Liver (tissue), 9 donors: ENCODE results near the gene TRMT61B. TPM values are rescaled to one million over a fixed set of nuclear protein-coding genes. Genes with fewer than 3 reads are reported as not detected.

ENCODE experiments used
- DNase-seq: peaks from one replicate; pipeline ENCODE4 v3.0.0-alpha.2; 2017; ENCODE audit warnings: low spot score
- H3K27ac ChIP-seq, 2 donors: one replicate each; pipeline ENCODE4 v1.7.0; 2013; ENCODE audit warnings: inconsistent platforms in 2 of 2, low read length in 2 of 2, control low read depth in 1 of 2, low read depth in 1 of 2, mild to moderate bottlenecking in 1 of 2
- H3K27me3 ChIP-seq, 4 donors: one replicate each; pipeline versions ENCODE4 v1.6.1 to v1.7.0; 2013; ENCODE audit warnings: low read length in 3 of 4, inconsistent platforms in 1 of 4, mild to moderate bottlenecking in 1 of 4, moderate library complexity in 1 of 4; ENCODE audit not compliant: control insufficient read depth in 4 of 4, insufficient read depth in 4 of 4
- H3K36me3 ChIP-seq, 4 donors: one replicate each; pipeline versions ENCODE4 v1.6.1 to v1.7.0; 2013; ENCODE audit warnings: low read length in 3 of 4, mild to moderate bottlenecking in 3 of 4, low read depth in 1 of 4, moderate library complexity in 1 of 4; ENCODE audit not compliant: control insufficient read depth in 4 of 4, insufficient read depth in 3 of 4
- H3K4me1 ChIP-seq, 4 donors: one replicate each; pipeline versions ENCODE4 v1.6.1 to v1.7.0; 2013; ENCODE audit warnings: low read length in 3 of 4, mild to moderate bottlenecking in 3 of 4, moderate library complexity in 1 of 4; ENCODE audit not compliant: control insufficient read depth in 4 of 4, insufficient read depth in 4 of 4
- H3K4me3 ChIP-seq, 3 donors: one replicate each; pipeline versions ENCODE4 v1.6.1 to v1.7.0; 2013; ENCODE audit warnings: low read length in 3 of 3, control low read depth in 1 of 3, low read depth in 1 of 3, mild to moderate bottlenecking in 1 of 3
- H3K9ac ChIP-seq, 2 donors: one replicate each; pipeline ENCODE4 v1.7.0; 2013; ENCODE audit warnings: low read length in 2 of 2, mild to moderate bottlenecking in 2 of 2, moderate library complexity in 2 of 2, control low read depth in 1 of 2, low read depth in 1 of 2
- H3K9me3 ChIP-seq, 4 donors: one replicate each; pipeline versions ENCODE4 v1.6.1 to v1.7.0; 2013; ENCODE audit warnings: low read length in 3 of 4; ENCODE audit not compliant: control insufficient read depth in 4 of 4
- EGR1 ChIP-seq, 2 donors: IDR thresholded peaks; 2 replicates each; pipeline ENCODE4 v1.6.1; 2016 to 2018; ENCODE audit warnings: antibody characterized with exemption in 2 of 2, low read depth in 2 of 2
- FOXA1 ChIP-seq: IDR thresholded peaks from 2 replicates; pipeline ENCODE4 v1.6.1; 2016; ENCODE audit warnings: antibody characterized with exemption
- FOXA2 ChIP-seq: IDR thresholded peaks from 2 replicates; pipeline ENCODE4 v1.6.1; 2016; ENCODE audit warnings: antibody characterized with exemption
- GABPA ChIP-seq, 2 donors: IDR thresholded peaks in 1 of 2; conservative IDR thresholded peaks in 1 of 2; 2 replicates each; pipeline ENCODE4 v1.6.1; 2016; ENCODE audit warnings: antibody characterized with exemption in 2 of 2, mild to moderate bottlenecking in 1 of 2, moderate library complexity in 1 of 2
- HNF4A ChIP-seq, 2 donors: conservative IDR thresholded peaks; 2 replicates each; pipeline ENCODE4 v1.6.1; 2016; ENCODE audit warnings: antibody characterized with exemption in 2 of 2, mild to moderate bottlenecking in 2 of 2
- HNF4G ChIP-seq: IDR thresholded peaks from 2 replicates; pipeline ENCODE4 v1.6.1; 2016; ENCODE audit warnings: antibody characterized with exemption
- JUND ChIP-seq, 2 donors: IDR thresholded peaks; 2 replicates each; pipeline ENCODE4 v1.6.1; 2016; ENCODE audit warnings: antibody characterized with exemption in 2 of 2
- NR2F2 ChIP-seq: IDR thresholded peaks from 2 replicates; pipeline ENCODE4 v1.6.1; 2016; ENCODE audit warnings: antibody characterized with exemption
- RAD21 ChIP-seq, 2 donors: IDR thresholded peaks; 2 replicates each; pipeline ENCODE4 v1.6.1; 2016; ENCODE audit warnings: antibody characterized with exemption in 2 of 2, mild to moderate bottlenecking in 2 of 2
- RXRA ChIP-seq, 2 donors: IDR thresholded peaks; 2 replicates each; pipeline ENCODE4 v1.6.1; 2017 to 2018; ENCODE audit warnings: antibody characterized with exemption in 2 of 2, mild to moderate bottlenecking in 1 of 2
- SP1 ChIP-seq: IDR thresholded peaks from 2 replicates; pipeline ENCODE4 v1.6.1; 2018; ENCODE audit warnings: antibody characterized with exemption, mild to moderate bottlenecking
- TAF1 ChIP-seq: conservative IDR thresholded peaks from 2 replicates; pipeline ENCODE4 v1.6.1; 2016; ENCODE audit warnings: antibody characterized with exemption, mild to moderate bottlenecking
- YY1 ChIP-seq: IDR thresholded peaks from 2 replicates; pipeline ENCODE4 v1.6.1; 2016; ENCODE audit warnings: antibody characterized with exemption, mild to moderate bottlenecking
- WGBS: extraction: QIAGEN DNeasy Blood & Tissue Kit; methylation state at CpG from one replicate; pipeline ENCODE4 v1.1.7; 2013; 5-methylcytosine and 5-hydroxymethylcytosine counted together
- polyA plus RNA-seq, 2 donors: library from polyadenylated mRNA; stranded (reverse) in 1 of 2; unstranded in 1 of 2; fragments of 200-250 nt in 1 of 2; fragments of >200 nt in 1 of 2; fragmentation: Nextera tagmentation in 1 of 2; extraction: Ambion mirVana in 1 of 2; gene quantifications; one replicate each; pipeline versions ENCODE4 v1.2.1 to v1.2.3, GENCODE V29; 2013 to 2015
- total RNA-seq, 2 donors: library from RNA; depleted of rRNA; stranded (reverse); fragments of >200 nt; gene quantifications; one replicate each; pipeline ENCODE4 v1.2.3, GENCODE V29; 2014
- TF ChIP-seq, protein P1 (sequence below): IDR thresholded peaks from 2 replicates; pipeline ENCODE4 v1.6.1; 2016; ENCODE audit warnings: antibody characterized with exemption, mild to moderate bottlenecking
- TF ChIP-seq, protein P2 (sequence below): IDR thresholded peaks from 2 replicates; pipeline ENCODE4 v1.6.1; 2016; ENCODE audit warnings: antibody characterized with exemption
- TF ChIP-seq, protein P3 (sequence below): fragments of 150-350 bp; IDR thresholded peaks from 2 replicates; pipeline ENCODE4 v1.5.1; 2017; ENCODE audit warnings: improper control_type of control experiment, low read depth, low read length; ENCODE audit not compliant: missing input control
- TF ChIP-seq, protein P4 (sequence below): IDR thresholded peaks from 2 replicates; pipeline ENCODE4 v1.6.1; 2016; ENCODE audit warnings: antibody characterized with exemption
- TF ChIP-seq, protein P5 (sequence below): IDR thresholded peaks from 2 replicates; pipeline ENCODE4 v1.6.1; 2016; ENCODE audit warnings: antibody characterized with exemption
- donor health status: healthy.
- donor health status: healthy.
- donor health status: healthy.
- donor health status: healthy.
- donor health status: healthy.

The TRMT61B gene
- total and polyA plus RNA-seq, 4 donors = 7.6 to 10.6 (median 9.7) TPM

DNA sequence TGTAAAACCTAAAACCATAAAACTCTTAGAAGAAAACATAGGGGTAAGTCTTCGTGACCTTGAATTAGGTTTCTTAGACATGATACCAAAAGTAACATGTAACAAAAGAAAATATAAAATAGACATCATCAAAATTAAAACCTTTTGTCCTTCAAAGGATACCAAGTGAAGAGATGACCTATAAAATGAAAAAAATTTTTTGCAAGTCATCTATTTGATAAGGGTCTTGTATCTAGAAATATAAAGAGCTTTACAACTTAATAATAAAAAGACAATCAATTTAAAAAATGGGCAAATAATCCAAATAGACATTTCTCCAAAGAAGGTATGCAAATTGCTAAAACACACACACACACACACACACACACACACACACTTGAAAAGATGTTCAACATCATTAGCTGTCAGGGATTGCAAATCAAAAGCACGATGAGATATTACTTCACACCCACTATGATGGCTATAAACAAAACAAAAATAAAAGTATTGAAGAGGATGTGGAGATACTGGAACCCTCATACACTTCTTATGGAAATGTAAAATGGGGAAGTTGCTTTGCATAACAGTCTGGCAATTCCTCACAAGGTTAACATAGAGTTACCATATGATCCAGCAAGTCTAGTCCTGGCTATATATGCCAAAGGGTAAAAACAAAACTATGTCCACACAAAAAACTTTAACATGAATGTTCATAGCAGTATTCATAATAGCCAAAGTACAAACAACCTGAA lies 36.2 kb downstream of the TRMT61B start (continued):
- TF ChIP-seq, protein P1, sequence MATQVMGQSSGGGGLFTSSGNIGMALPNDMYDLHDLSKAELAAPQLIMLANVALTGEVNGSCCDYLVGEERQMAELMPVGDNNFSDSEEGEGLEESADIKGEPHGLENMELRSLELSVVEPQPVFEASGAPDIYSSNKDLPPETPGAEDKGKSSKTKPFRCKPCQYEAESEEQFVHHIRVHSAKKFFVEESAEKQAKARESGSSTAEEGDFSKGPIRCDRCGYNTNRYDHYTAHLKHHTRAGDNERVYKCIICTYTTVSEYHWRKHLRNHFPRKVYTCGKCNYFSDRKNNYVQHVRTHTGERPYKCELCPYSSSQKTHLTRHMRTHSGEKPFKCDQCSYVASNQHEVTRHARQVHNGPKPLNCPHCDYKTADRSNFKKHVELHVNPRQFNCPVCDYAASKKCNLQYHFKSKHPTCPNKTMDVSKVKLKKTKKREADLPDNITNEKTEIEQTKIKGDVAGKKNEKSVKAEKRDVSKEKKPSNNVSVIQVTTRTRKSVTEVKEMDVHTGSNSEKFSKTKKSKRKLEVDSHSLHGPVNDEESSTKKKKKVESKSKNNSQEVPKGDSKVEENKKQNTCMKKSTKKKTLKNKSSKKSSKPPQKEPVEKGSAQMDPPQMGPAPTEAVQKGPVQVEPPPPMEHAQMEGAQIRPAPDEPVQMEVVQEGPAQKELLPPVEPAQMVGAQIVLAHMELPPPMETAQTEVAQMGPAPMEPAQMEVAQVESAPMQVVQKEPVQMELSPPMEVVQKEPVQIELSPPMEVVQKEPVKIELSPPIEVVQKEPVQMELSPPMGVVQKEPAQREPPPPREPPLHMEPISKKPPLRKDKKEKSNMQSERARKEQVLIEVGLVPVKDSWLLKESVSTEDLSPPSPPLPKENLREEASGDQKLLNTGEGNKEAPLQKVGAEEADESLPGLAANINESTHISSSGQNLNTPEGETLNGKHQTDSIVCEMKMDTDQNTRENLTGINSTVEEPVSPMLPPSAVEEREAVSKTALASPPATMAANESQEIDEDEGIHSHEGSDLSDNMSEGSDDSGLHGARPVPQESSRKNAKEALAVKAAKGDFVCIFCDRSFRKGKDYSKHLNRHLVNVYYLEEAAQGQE = no peak
- TF ChIP-seq GABPA (IDR thresholded peaks at IDR 0.05 in 1 of 2, conservative IDR thresholded peaks at IDR 0.05 in 1 of 2) (no peak), YY1 (no peak), NR2F2 (no peak), HNF4G (no peak), RXRA (IDR thresholded peaks at IDR 0.05) (no peak), FOXA2 (no peak), SP1 (no peak), FOXA1 (no peak), EGR1 (IDR thresholded peaks at IDR 0.05; ENCODE audit: low read depth in 2 of 2) (no peak), HNF4A (conservative IDR thresholded peaks at IDR 0.05) (no peak)
- TF ChIP-seq, protein P2, sequence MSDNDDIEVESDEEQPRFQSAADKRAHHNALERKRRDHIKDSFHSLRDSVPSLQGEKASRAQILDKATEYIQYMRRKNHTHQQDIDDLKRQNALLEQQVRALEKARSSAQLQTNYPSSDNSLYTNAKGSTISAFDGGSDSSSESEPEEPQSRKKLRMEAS = no peak

DNA sequence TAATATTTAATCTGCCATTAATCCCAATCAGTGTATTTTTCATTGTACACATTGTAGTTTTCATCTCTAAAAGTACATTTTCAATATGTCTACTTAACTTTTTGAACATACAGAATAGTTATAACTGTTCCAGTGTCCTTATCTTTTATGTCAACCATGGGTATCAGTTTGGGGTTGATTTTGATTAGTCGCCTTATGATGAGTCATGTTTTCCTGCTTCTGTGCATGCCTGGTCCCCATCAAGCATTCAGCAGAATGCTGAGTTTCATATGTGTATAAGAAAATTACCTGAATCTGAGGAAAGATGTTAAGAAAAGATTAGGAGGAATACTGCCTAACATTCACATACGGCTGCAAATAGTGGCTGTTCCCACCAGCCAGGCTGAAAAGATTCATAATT lies 41.7 kb downstream of the TRMT61B start:
- Histone ChIP-seq H3K9me3 (no peaks in the 10 kb centered on the region), H3K36me3 (no peaks in the 10 kb centered on the region), H3K27me3 (no peaks in the 10 kb centered on the region), H3K27ac (no peak overlapping the region), H3K4me3 (no peak overlapping the region), H3K4me1 (peaks cover 0 to under 1% (median 0%) of the 10 kb centered on the region in 4 donors), H3K9ac (no peak overlapping the region)
- no peak for DNase-seq
- 94% methylated on average over 2 of the region's 2 CpGs for WGBS
- TF ChIP-seq RXRA (IDR thresholded peaks at IDR 0.05) (no peak), GABPA (IDR thresholded peaks at IDR 0.05 in 1 of 2, conservative IDR thresholded peaks at IDR 0.05 in 1 of 2) (no peak), SP1 (no peak), HNF4A (conservative IDR thresholded peaks at IDR 0.05) (no peak), YY1 (no peak), FOXA2 (no peak), RAD21 (IDR thresholded peaks at IDR 0.05) (no peak), TAF1 (no peak), EGR1 (IDR thresholded peaks at IDR 0.05; ENCODE audit: low read depth in 2 of 2) (no peak), HNF4G (no peak), JUND (IDR thresholded peaks at IDR 0.05) (no peak), NR2F2 (no peak), FOXA1 (no peak)
- TF ChIP-seq, protein P3, sequence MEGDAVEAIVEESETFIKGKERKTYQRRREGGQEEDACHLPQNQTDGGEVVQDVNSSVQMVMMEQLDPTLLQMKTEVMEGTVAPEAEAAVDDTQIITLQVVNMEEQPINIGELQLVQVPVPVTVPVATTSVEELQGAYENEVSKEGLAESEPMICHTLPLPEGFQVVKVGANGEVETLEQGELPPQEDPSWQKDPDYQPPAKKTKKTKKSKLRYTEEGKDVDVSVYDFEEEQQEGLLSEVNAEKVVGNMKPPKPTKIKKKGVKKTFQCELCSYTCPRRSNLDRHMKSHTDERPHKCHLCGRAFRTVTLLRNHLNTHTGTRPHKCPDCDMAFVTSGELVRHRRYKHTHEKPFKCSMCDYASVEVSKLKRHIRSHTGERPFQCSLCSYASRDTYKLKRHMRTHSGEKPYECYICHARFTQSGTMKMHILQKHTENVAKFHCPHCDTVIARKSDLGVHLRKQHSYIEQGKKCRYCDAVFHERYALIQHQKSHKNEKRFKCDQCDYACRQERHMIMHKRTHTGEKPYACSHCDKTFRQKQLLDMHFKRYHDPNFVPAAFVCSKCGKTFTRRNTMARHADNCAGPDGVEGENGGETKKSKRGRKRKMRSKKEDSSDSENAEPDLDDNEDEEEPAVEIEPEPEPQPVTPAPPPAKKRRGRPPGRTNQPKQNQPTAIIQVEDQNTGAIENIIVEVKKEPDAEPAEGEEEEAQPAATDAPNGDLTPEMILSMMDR = no peak
- TF ChIP-seq, protein P4, sequence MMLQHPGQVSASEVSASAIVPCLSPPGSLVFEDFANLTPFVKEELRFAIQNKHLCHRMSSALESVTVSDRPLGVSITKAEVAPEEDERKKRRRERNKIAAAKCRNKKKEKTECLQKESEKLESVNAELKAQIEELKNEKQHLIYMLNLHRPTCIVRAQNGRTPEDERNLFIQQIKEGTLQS = no peak
- TF ChIP-seq, protein P5, sequence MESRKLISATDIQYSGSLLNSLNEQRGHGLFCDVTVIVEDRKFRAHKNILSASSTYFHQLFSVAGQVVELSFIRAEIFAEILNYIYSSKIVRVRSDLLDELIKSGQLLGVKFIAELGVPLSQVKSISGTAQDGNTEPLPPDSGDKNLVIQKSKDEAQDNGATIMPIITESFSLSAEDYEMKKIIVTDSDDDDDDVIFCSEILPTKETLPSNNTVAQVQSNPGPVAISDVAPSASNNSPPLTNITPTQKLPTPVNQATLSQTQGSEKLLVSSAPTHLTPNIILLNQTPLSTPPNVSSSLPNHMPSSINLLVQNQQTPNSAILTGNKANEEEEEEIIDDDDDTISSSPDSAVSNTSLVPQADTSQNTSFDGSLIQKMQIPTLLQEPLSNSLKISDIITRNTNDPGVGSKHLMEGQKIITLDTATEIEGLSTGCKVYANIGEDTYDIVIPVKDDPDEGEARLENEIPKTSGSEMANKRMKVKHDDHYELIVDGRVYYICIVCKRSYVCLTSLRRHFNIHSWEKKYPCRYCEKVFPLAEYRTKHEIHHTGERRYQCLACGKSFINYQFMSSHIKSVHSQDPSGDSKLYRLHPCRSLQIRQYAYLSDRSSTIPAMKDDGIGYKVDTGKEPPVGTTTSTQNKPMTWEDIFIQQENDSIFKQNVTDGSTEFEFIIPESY = no peak
- TF ChIP-seq, protein P2 = no peak
